Measurements from ENCODE around the gene PREX1.

PREX1 gene

GRCh38 chr20:48822879-48823385, 4.9 kb downstream of the PREX1 start:
- Histone ChIP-seq H3K27ac (ENCODE audit: low read length, poor library complexity, severe bottlenecking) (no peak overlapping the region), H3K79me1 (replicated peaks; ENCODE audit: low read length, poor library complexity, severe bottlenecking) (peaks cover 27% of the 10 kb centered on the region), H2BK12ac (ENCODE audit: low read length in 2 of 2) (no peak overlapping the region), H3K4me3 (ENCODE audit: insufficient read depth in 1 of 2, low read depth in 1 of 2, low read length in 2 of 2) (no peak overlapping the region), H3K36me3 (ENCODE audit: control insufficient read depth in 1 of 2, insufficient read depth in 2 of 2, low read depth in 1 of 2, low read length in 2 of 2) (peaks cover 0 to 2% of the 10 kb centered on the region in 2 experiments), H3K4ac (ENCODE audit: low read depth in 1 of 2, low read length in 2 of 2) (no peak overlapping the region), H3K9ac (ENCODE audit: low read length) (no peak overlapping the region), H3K27me3 (ENCODE audit: control insufficient read depth in 1 of 2, insufficient read depth in 1 of 2, low read length in 2 of 2) (peaks cover 0 to 37% of the 10 kb centered on the region in 2 experiments), H2AK5ac (ENCODE audit: low read length, severe bottlenecking) (no peak overlapping the region), H2BK5ac (ENCODE audit: low read depth, low read length, poor library complexity, severe bottlenecking) (no peak overlapping the region), H3K23ac (ENCODE audit: low read length in 2 of 2) (no peak overlapping the region), H4K91ac (ENCODE audit: low read length) (no peak overlapping the region), H3K18ac (ENCODE audit: low read depth in 1 of 2, low read length in 2 of 2) (no peak overlapping the region), H2AFZ (ENCODE audit: low read depth, low read length) (no peak overlapping the region), H2BK15ac (ENCODE audit: low read depth, poor library complexity, severe bottlenecking) (no peak overlapping the region), H3K4me2 (ENCODE audit: low read length, poor library complexity, severe bottlenecking) (no peak overlapping the region), H3K9me3 (ENCODE audit: control insufficient read depth, low read length) (no peaks in the 10 kb centered on the region), H3K14ac (ENCODE audit: low read length in 2 of 2) (no peak overlapping the region), H3K4me1 (ENCODE audit: control insufficient read depth, insufficient read depth, low read depth, low read length) (peaks cover 32% of the 10 kb centered on the region), H4K8ac (ENCODE audit: low read length) (no peak overlapping the region), H2BK120ac (ENCODE audit: low read depth, low read length) (no peak overlapping the region)
- DNase-seq: no peak
- WGBS: 88% methylated on average over 8 of the region's 8 CpGs

GRCh38 chr20:48822178-48822577, 5.6 kb downstream of the PREX1 start:
- H3K18ac ChIP-seq (ENCODE audit: low read depth in 1 of 2, low read length in 2 of 2): no peak overlapping the region
- H3K4me1 ChIP-seq (ENCODE audit: control insufficient read depth, insufficient read depth, low read depth, low read length): peaks cover 32% of the 10 kb centered on the region
- no peak overlapping the region for H3K14ac ChIP-seq (ENCODE audit: low read length in 2 of 2)
- H3K9ac ChIP-seq (ENCODE audit: low read length): no peak overlapping the region
- H3K27me3 ChIP-seq (ENCODE audit: control insufficient read depth in 1 of 2, insufficient read depth in 1 of 2, low read length in 2 of 2): peaks cover 0 to 34% of the 10 kb centered on the region in 2 experiments
- H3K23ac ChIP-seq (ENCODE audit: low read length in 2 of 2): no peak overlapping the region
- H3K27ac ChIP-seq (ENCODE audit: low read length, poor library complexity, severe bottlenecking): no peak overlapping the region
- DNase-seq: no peak
- H3K4ac ChIP-seq (ENCODE audit: low read depth in 1 of 2, low read length in 2 of 2): no peak overlapping the region
- H2BK120ac ChIP-seq (ENCODE audit: low read depth, low read length): no peak overlapping the region
- peaks cover 0 to 2% of the 10 kb centered on the region in 2 experiments for H3K36me3 ChIP-seq (ENCODE audit: control insufficient read depth in 1 of 2, insufficient read depth in 2 of 2, low read depth in 1 of 2, low read length in 2 of 2)
- 88% methylated on average over 2 of the region's 2 CpGs for WGBS
- H3K4me2 ChIP-seq (ENCODE audit: low read length, poor library complexity, severe bottlenecking): no peak overlapping the region
- H4K8ac ChIP-seq (ENCODE audit: low read length): no peak overlapping the region
- peaks cover 26% of the 10 kb centered on the region for H3K79me1 ChIP-seq (replicated peaks; ENCODE audit: low read length, poor library complexity, severe bottlenecking)
- no peak overlapping the region for H2AFZ ChIP-seq (ENCODE audit: low read depth, low read length)
- no peak overlapping the region for H3K4me3 ChIP-seq (ENCODE audit: insufficient read depth in 1 of 2, low read depth in 1 of 2, low read length in 2 of 2)
- no peak overlapping the region for H2AK5ac ChIP-seq (ENCODE audit: low read length, severe bottlenecking)
- no peak overlapping the region for H2BK12ac ChIP-seq (ENCODE audit: low read length in 2 of 2)
- H2BK5ac ChIP-seq (ENCODE audit: low read depth, low read length, poor library complexity, severe bottlenecking): no peak overlapping the region
- H2BK15ac ChIP-seq (ENCODE audit: low read depth, poor library complexity, severe bottlenecking): no peak overlapping the region
- H3K9me3 ChIP-seq (ENCODE audit: control insufficient read depth, low read length): no peaks in the 10 kb centered on the region
- no peak overlapping the region for H4K91ac ChIP-seq (ENCODE audit: low read length)

GRCh38 chr20:48821261-48821920, 6.4 kb downstream of the PREX1 start:
- H4K91ac ChIP-seq (ENCODE audit: low read length): no peak overlapping the region
- peaks cover 0 to 2% of the 10 kb centered on the region in 2 experiments for H3K36me3 ChIP-seq (ENCODE audit: control insufficient read depth in 1 of 2, insufficient read depth in 2 of 2, low read depth in 1 of 2, low read length in 2 of 2)
- H3K23ac ChIP-seq (ENCODE audit: low read length in 2 of 2): no peak overlapping the region
- no peak overlapping the region for H3K9ac ChIP-seq (ENCODE audit: low read length)
- H3K4me1 ChIP-seq (ENCODE audit: control insufficient read depth, insufficient read depth, low read depth, low read length): peaks cover 28% of the 10 kb centered on the region
- no peak overlapping the region for H2BK15ac ChIP-seq (ENCODE audit: low read depth, poor library complexity, severe bottlenecking)
- DNase-seq: no peak
- no peaks in the 10 kb centered on the region for H3K9me3 ChIP-seq (ENCODE audit: control insufficient read depth, low read length)
- H3K4me2 ChIP-seq (ENCODE audit: low read length, poor library complexity, severe bottlenecking): no peak overlapping the region
- H2BK5ac ChIP-seq (ENCODE audit: low read depth, low read length, poor library complexity, severe bottlenecking): no peak overlapping the region
- no peak overlapping the region for H2AK5ac ChIP-seq (ENCODE audit: low read length, severe bottlenecking)
- no peak overlapping the region for H3K4ac ChIP-seq (ENCODE audit: low read depth in 1 of 2, low read length in 2 of 2)
- no peak overlapping the region for H3K14ac ChIP-seq (ENCODE audit: low read length in 2 of 2)
- no peak overlapping the region for H2BK12ac ChIP-seq (ENCODE audit: low read length in 2 of 2)
- peaks cover 30% of the 10 kb centered on the region for H3K79me1 ChIP-seq (replicated peaks; ENCODE audit: low read length, poor library complexity, severe bottlenecking)
- H2AFZ ChIP-seq (ENCODE audit: low read depth, low read length): no peak overlapping the region
- H3K27me3 ChIP-seq (ENCODE audit: control insufficient read depth in 1 of 2, insufficient read depth in 1 of 2, low read length in 2 of 2): peaks cover 0 to 26% of the 10 kb centered on the region in 2 experiments
- WGBS: 90% methylated on average over 8 of the region's 8 CpGs
- H3K18ac ChIP-seq (ENCODE audit: low read depth in 1 of 2, low read length in 2 of 2): no peak overlapping the region
- H3K4me3 ChIP-seq (ENCODE audit: insufficient read depth in 1 of 2, low read depth in 1 of 2, low read length in 2 of 2): no peak overlapping the region
- H2BK120ac ChIP-seq (ENCODE audit: low read depth, low read length): no peak overlapping the region
- H4K8ac ChIP-seq (ENCODE audit: low read length): no peak overlapping the region
- no peak overlapping the region for H3K27ac ChIP-seq (ENCODE audit: low read length, poor library complexity, severe bottlenecking)

- Histone ChIP-seq H3K27me3 (ENCODE audit: control insufficient read depth in 1 of 2, insufficient read depth in 1 of 2, low read length in 2 of 2) (peaks cover 0 to 21% of the 10 kb centered on the region in 2 experiments), H2BK5ac (ENCODE audit: low read depth, low read length, poor library complexity, severe bottlenecking) (no peak overlapping the region), H3K9ac (ENCODE audit: low read length) (no peak overlapping the region), H2BK12ac (ENCODE audit: low read length in 2 of 2) (no peak overlapping the region), H3K4ac (ENCODE audit: low read depth in 1 of 2, low read length in 2 of 2) (no peak overlapping the region), H2BK15ac (ENCODE audit: low read depth, poor library complexity, severe bottlenecking) (no peak overlapping the region), H3K23ac (ENCODE audit: low read length in 2 of 2) (no peak overlapping the region), H3K4me1 (ENCODE audit: control insufficient read depth, insufficient read depth, low read depth, low read length) (peaks cover 21% of the 10 kb centered on the region), H3K18ac (ENCODE audit: low read depth in 1 of 2, low read length in 2 of 2) (no peak overlapping the region), H2AFZ (ENCODE audit: low read depth, low read length) (no peak overlapping the region), H3K79me1 (replicated peaks; ENCODE audit: low read length, poor library complexity, severe bottlenecking) (peaks cover 33% of the 10 kb centered on the region), H3K9me3 (ENCODE audit: control insufficient read depth, low read length) (no peaks in the 10 kb centered on the region), H3K4me2 (ENCODE audit: low read length, poor library complexity, severe bottlenecking) (no peak overlapping the region), H3K4me3 (ENCODE audit: insufficient read depth in 1 of 2, low read depth in 1 of 2, low read length in 2 of 2) (no peak overlapping the region), H3K27ac (ENCODE audit: low read length, poor library complexity, severe bottlenecking) (no peak overlapping the region), H3K36me3 (ENCODE audit: control insufficient read depth in 1 of 2, insufficient read depth in 2 of 2, low read depth in 1 of 2, low read length in 2 of 2) (peaks cover 0 to 2% of the 10 kb centered on the region in 2 experiments), H3K14ac (ENCODE audit: low read length in 2 of 2) (no peak overlapping the region), H2AK5ac (ENCODE audit: low read length, severe bottlenecking) (no peak overlapping the region), H4K91ac (ENCODE audit: low read length) (no peak overlapping the region), H2BK120ac (ENCODE audit: low read depth, low read length) (no peak overlapping the region), H4K8ac (ENCODE audit: low read length) (no peak overlapping the region)
- no peak for DNase-seq
- WGBS: 87% methylated on average over 8 of the region's 8 CpGs
Measured at GRCh38 chr20:48820649-48820973, 7.2 kb downstream of the PREX1 start.
